AG08395 (cell line): Measurements from ENCODE around the gene SGPL1.

ENCODE experiments used
- DNase-seq: peaks from one replicate; pipeline ENCODE4 v3.0.0; 2012; ENCODE audit warnings: mixed read lengths, low spot score

SGPL1 gene

GRCh38 chr10:70810967-70811366 lies 4.8 kb upstream of the SGPL1 start:
- no peak for DNase-seq

GRCh38 chr10:70811881-70812280 lies 3.9 kb upstream of the SGPL1 start:
- no peak for DNase-seq

- DNase-seq, result no peak
Observed at GRCh38 chr10:70812814-70813213, 2.9 kb upstream of the SGPL1 start.

- no peak for DNase-seq
Observed at GRCh38 chr10:70814126-70814525, 1.6 kb upstream of the SGPL1 start.

GRCh38 chr10:70816220-70816894 lies 609 bp downstream of the SGPL1 start:
- DNase-seq, result peak; percentile 93

GRCh38 chr10:70820976-70821750 lies 5.4 kb downstream of the SGPL1 start:
- DNase-seq, result no peak

- no peak for DNase-seq
Observed at GRCh38 chr10:70822076-70822820, 6.5 kb downstream of the SGPL1 start.

GRCh38 chr10:70827086-70827757 lies 11.5 kb downstream of the SGPL1 start:
- no peak for DNase-seq

GRCh38 chr10:70828923-70829322 lies 13.2 kb downstream of the SGPL1 start:
- DNase-seq, result no peak

- DNase-seq, result no peak
Observed at GRCh38 chr10:70829543-70829942, 13.8 kb downstream of the SGPL1 start.

- no peak for DNase-seq
Observed at GRCh38 chr10:70830164-70830563, 14.4 kb downstream of the SGPL1 start.

GRCh38 chr10:70832221-70832620 lies 16.5 kb downstream of the SGPL1 start:
- no peak for DNase-seq

- DNase-seq, result peak; percentile 86
Observed at GRCh38 chr10:70832852-70833528, 17.2 kb downstream of the SGPL1 start.

GRCh38 chr10:70833601-70834000 lies 17.9 kb downstream of the SGPL1 start:
- no peak for DNase-seq

- DNase-seq, result no peak
Observed at GRCh38 chr10:70834021-70834420, 18.3 kb downstream of the SGPL1 start.

GRCh38 chr10:70834441-70835151 lies 18.8 kb downstream of the SGPL1 start:
- DNase-seq, result no peak

- DNase-seq, result no peak
Observed at GRCh38 chr10:70836319-70836718, 20.6 kb downstream of the SGPL1 start.

GRCh38 chr10:70837660-70838059 lies 21.9 kb downstream of the SGPL1 start:
- no peak for DNase-seq

- DNase-seq, result no peak
Observed at GRCh38 chr10:70838270-70838805, 22.6 kb downstream of the SGPL1 start.

- no peak for DNase-seq
Observed at GRCh38 chr10:70840836-70841235, 25.1 kb downstream of the SGPL1 start.

- DNase-seq, result no peak
Observed at GRCh38 chr10:70843333-70843732, 27.6 kb downstream of the SGPL1 start.
